Peyer's patch (tissue), 4 donors: ENCODE measurements around the gene SH2D5.

Experiments
- CTCF ChIP-seq, 6 experiments: fragments of 450-650 bp in 4 of 6; fragments of 200-600 bp in 2 of 6; sonication (generic) in 1 of 6; IDR thresholded peaks; one replicate each; pipeline ENCODE4 v1.5.1; 2017 to 2019; ENCODE audit warnings: antibody characterized with exemption in 6 of 6, mild to moderate bottlenecking in 3 of 6, moderate library complexity in 1 of 6
- POLR2A ChIP-seq, 2 donors: fragments of 450-650 bp; IDR thresholded peaks; one replicate each; pipeline ENCODE4 v1.5.1; 2017; ENCODE audit warnings: antibody characterized with exemption in 2 of 2, mild to moderate bottlenecking in 2 of 2, moderate library complexity in 2 of 2

- TF ChIP-seq CTCF (IDR thresholded peaks at IDR 0.05) (no peak), POLR2A (IDR thresholded peaks at IDR 0.05) (no peak)
Measured at GRCh38 chr1:20701847-20702246, 30.7 kb downstream of the SH2D5 start.
